ENCODE results near the gene SPSB1.

- no peak for TF ChIP-seq CTCF (optimal IDR thresholded peaks at IDR 0.05 in 1 of 3, IDR thresholded peaks at IDR 0.05 in 1 of 3, conservative IDR thresholded peaks at IDR 0.05 in 1 of 3; ENCODE audit: extremely low read depth in 1 of 3, insufficient read depth in 2 of 3, low read length in 3 of 3)
- no peak for TF ChIP-seq EZH2 (IDR thresholded peaks at IDR 0.05; ENCODE audit: low read length)
These were observed 27.7 kb upstream of the SPSB1 start for GRCh38 chr1:9265037-9265436.

Measured in keratinocyte (primary cell).